Measurements from ENCODE around the gene ARHGAP24.

- TF ChIP-seq, protein P1, sequence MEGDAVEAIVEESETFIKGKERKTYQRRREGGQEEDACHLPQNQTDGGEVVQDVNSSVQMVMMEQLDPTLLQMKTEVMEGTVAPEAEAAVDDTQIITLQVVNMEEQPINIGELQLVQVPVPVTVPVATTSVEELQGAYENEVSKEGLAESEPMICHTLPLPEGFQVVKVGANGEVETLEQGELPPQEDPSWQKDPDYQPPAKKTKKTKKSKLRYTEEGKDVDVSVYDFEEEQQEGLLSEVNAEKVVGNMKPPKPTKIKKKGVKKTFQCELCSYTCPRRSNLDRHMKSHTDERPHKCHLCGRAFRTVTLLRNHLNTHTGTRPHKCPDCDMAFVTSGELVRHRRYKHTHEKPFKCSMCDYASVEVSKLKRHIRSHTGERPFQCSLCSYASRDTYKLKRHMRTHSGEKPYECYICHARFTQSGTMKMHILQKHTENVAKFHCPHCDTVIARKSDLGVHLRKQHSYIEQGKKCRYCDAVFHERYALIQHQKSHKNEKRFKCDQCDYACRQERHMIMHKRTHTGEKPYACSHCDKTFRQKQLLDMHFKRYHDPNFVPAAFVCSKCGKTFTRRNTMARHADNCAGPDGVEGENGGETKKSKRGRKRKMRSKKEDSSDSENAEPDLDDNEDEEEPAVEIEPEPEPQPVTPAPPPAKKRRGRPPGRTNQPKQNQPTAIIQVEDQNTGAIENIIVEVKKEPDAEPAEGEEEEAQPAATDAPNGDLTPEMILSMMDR (IDR thresholded peaks at IDR 0.05; ENCODE audit: poor library complexity), result no peak
- no peak for TF ChIP-seq EZH2 (IDR thresholded peaks at IDR 0.05; ENCODE audit: borderline replicate concordance)
Measured at GRCh38 chr4:85606505-85606904, 131.6 kb downstream of the ARHGAP24 start.
